HEK293 (cell line): Measurements from ENCODE around the gene ZNF454.

Source experiments
- CTCF ChIA-PET: fragments of 350-600 bp; formaldehyde crosslinking; extraction: SDS; loops from one replicate; lab custom pipeline; 2021; ENCODE audit warnings: antibody characterized with exemption; lab: Yijun Ruan, JAX
- POLR2A ChIA-PET: fragments of 300-600 bp; formaldehyde crosslinking; extraction: SDS; loops from one replicate; lab custom pipeline; 2020; ENCODE audit warnings: antibody characterized with exemption, inconsistent platforms; lab: Yijun Ruan, JAX
- H3K27ac ChIP-seq: fragments of 200-500 bp; sonication (Bioruptor generic); 2 replicates; pipeline ENCODE4 v1.5.1; 2014; ENCODE audit warnings: low read depth, low read length, control low read depth, inconsistent platforms; ENCODE audit errors: extremely low read depth
- H3K36me3 ChIP-seq, 2 experiments: fragments of 200-500 bp in 1 of 2; sonication (Bioruptor generic) in 1 of 2; 1 replicate in 1 of 2; 2 replicates in 1 of 2; pipeline ENCODE4 v1.5.1; 2014 to 2017; ENCODE audit warnings: inconsistent platforms in 2 of 2, low read length in 2 of 2; ENCODE audit not compliant: control insufficient read depth in 2 of 2, insufficient read depth in 1 of 2
- H3K4me1 ChIP-seq: fragments of 200-500 bp; sonication (Bioruptor generic); 2 replicates; pipeline ENCODE4 v1.5.1; 2014; ENCODE audit warnings: mild to moderate bottlenecking, low read length, inconsistent platforms; ENCODE audit not compliant: control insufficient read depth, insufficient read depth
- H3K4me3 ChIP-seq: 2 replicates; pipeline ENCODE4 v1.5.1; 2011; ENCODE audit warnings: low read depth, mild to moderate bottlenecking, control low read depth, low read length, moderate library complexity
- H3K9me3 ChIP-seq: fragments of 200-500 bp; sonication (Bioruptor generic); 2 replicates; pipeline ENCODE4 v1.5.1; 2014; ENCODE audit warnings: low read depth, low read length, inconsistent platforms; ENCODE audit not compliant: control insufficient read depth, insufficient read depth
- SETDB1 ChIP-seq: IDR thresholded peaks from one replicate; pipeline ENCODE4 v1.6.1; 2017; ENCODE audit warnings: mild to moderate bottlenecking, low read length, moderate library complexity, mixed read lengths; ENCODE audit not compliant: insufficient read length
- ZNF140 ChIP-seq: fragments of 450-650 bp; formaldehyde crosslinking; IDR thresholded peaks from 2 replicates; pipeline ENCODE4 v1.5.1; 2016; ENCODE audit warnings: missing biosample characterization, missing genetic modification characterization
- ZNF248 ChIP-seq: fragments of 450-650 bp; formaldehyde crosslinking; IDR thresholded peaks from 2 replicates; pipeline ENCODE4 v1.5.1; 2017; ENCODE audit warnings: missing biosample characterization, missing genetic modification characterization
- ZNF292 ChIP-seq: fragments of 450-650 bp; formaldehyde crosslinking; IDR thresholded peaks from 2 replicates; pipeline ENCODE4 v1.5.1; 2016; ENCODE audit warnings: low read depth, missing biosample characterization, missing genetic modification characterization, borderline replicate concordance
- ZNF354C ChIP-seq: fragments of 450-650 bp; formaldehyde crosslinking; IDR thresholded peaks from 2 replicates; pipeline ENCODE4 v1.5.1; 2016; ENCODE audit warnings: missing biosample characterization, missing genetic modification characterization, low read depth, borderline replicate concordance
- ZNF529 ChIP-seq: fragments of 450-650 bp; formaldehyde crosslinking; IDR thresholded peaks from 2 replicates; pipeline ENCODE4 v1.5.1; 2017; ENCODE audit warnings: missing genetic modification characterization, missing biosample characterization; ENCODE audit not compliant: insufficient replicate concordance
- ZNF623 ChIP-seq: fragments of 450-650 bp; formaldehyde crosslinking; IDR thresholded peaks from 2 replicates; pipeline ENCODE4 v1.5.1; 2016; ENCODE audit warnings: missing biosample characterization, missing genetic modification characterization
- ZNF776 ChIP-seq: fragments of 450-650 bp; formaldehyde crosslinking; IDR thresholded peaks from 2 replicates; pipeline ENCODE4 v1.5.0; 2017; ENCODE audit warnings: missing biosample characterization, missing genetic modification characterization, borderline replicate concordance
- ZNF777 ChIP-seq: fragments of 450-650 bp; formaldehyde crosslinking; IDR thresholded peaks from 2 replicates; pipeline ENCODE4 v1.5.1; 2017; ENCODE audit warnings: missing biosample characterization, missing genetic modification characterization, borderline replicate concordance
- ZNF830 ChIP-seq: fragments of 450-650 bp; IDR thresholded peaks from 2 replicates; pipeline ENCODE4 v1.5.0; 2018; ENCODE audit warnings: missing biosample characterization, missing genetic modification characterization, low read depth, mild to moderate bottlenecking, moderate library complexity
- TF ChIP-seq, protein P1 (sequence below): fragments of 450-650 bp; formaldehyde crosslinking; IDR thresholded peaks from 2 replicates; pipeline ENCODE4 v1.5.1; 2016; ENCODE audit warnings: missing biosample characterization, missing genetic modification characterization
- TF ChIP-seq, protein P2 (sequence below): fragments of 450-650 bp; formaldehyde crosslinking; IDR thresholded peaks from 2 replicates; pipeline ENCODE4 v1.5.0; 2017; ENCODE audit warnings: missing biosample characterization, missing genetic modification characterization, borderline replicate concordance
- TF ChIP-seq, protein P3 (sequence below): fragments of 450-650 bp; formaldehyde crosslinking; IDR thresholded peaks from 2 replicates; pipeline ENCODE4 v1.5.1; 2016; ENCODE audit warnings: missing biosample characterization, missing genetic modification characterization, borderline replicate concordance

The ZNF454 gene

DNA sequence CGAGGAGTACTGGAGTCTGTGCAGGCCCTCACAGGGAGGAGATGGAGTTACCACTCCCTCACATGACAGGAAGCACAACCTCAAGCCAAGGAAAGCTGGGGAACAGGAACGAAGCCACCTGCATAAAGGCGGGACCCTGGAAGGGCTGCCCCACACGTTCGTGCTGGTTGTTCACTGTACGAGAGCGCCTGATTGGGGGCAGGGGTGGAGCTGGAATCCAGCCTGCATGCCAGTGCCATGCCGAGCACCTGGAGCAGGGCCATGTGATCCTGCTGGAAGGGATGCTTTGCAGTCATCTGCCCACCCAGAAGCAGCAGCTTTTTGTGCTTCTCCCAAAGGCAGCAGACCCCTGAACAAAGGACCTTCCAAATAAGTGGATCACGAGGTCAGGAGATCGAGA, 42.7 kb downstream of the ZNF454 start:
- H3K36me3 ChIP-seq = no peaks in the 10 kb centered on the region
- H3K9me3 ChIP-seq = no peaks in the 10 kb centered on the region

DNA sequence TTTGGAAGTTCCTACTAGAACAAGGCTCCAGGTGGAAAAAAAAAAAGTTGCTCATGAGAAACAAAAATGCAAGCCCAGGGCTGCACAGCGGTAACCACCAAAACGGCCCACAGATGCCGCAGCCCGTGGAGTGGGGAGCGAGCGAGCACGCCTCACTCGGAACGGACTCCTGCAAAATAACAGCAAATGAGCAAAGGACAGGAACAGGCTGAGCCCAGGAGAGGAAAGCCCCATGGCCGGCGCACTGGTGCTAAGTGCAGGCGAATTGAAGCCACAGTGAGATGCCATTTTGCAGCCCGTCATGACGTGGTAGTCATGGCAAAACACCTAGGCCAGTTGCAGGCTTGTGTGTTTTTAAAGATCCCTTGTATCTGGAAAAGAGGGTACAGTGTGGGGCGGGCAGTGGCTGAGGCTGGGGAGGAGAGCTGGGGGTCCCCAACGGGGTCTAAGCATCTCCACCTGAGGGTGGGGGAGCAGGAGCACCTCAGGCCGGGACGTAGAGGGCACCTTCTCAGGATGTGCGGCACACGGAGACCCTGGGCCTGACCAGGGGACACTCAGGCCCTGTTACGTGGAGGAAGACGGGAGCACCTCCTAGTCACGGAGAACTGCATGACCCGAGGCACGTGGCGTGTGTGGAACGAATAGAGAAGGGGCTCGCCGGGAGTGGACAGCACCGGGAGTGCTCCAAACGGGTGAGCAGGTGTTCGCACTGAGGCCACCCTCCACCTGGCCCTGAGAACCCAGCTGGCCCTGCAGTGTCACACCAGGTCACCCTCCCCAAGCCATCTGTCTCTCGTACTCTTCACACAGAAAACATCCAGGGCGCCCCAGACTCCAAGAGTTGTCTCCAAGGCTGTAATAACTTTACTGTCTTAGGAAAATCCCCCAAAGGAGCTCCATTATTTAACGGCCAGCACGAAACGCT, 43.4 kb downstream of the ZNF454 start:
- POLR2A ChIA-PET = no interaction called here
- no peaks in the 10 kb centered on the region for H3K9me3 ChIP-seq

More for the DNA sequence above, 42.7 kb downstream of the ZNF454 start:
- Histone ChIP-seq H3K4me3 (no peak overlapping the region), H3K4me1 (no peaks in the 10 kb centered on the region), H3K27ac (no peak overlapping the region)
- ChIA-PET CTCF (interaction anchor here (0.7 kb wide), 1 partner anchor 42 kb away, joined by 3 read pairs; no protein-coding TSS in a partner anchor), POLR2A (no interaction called here)
- TF ChIP-seq ZNF830 (tag by site-specific recombination) = no peak
- no peak for TF ChIP-seq ZNF777

DNA sequence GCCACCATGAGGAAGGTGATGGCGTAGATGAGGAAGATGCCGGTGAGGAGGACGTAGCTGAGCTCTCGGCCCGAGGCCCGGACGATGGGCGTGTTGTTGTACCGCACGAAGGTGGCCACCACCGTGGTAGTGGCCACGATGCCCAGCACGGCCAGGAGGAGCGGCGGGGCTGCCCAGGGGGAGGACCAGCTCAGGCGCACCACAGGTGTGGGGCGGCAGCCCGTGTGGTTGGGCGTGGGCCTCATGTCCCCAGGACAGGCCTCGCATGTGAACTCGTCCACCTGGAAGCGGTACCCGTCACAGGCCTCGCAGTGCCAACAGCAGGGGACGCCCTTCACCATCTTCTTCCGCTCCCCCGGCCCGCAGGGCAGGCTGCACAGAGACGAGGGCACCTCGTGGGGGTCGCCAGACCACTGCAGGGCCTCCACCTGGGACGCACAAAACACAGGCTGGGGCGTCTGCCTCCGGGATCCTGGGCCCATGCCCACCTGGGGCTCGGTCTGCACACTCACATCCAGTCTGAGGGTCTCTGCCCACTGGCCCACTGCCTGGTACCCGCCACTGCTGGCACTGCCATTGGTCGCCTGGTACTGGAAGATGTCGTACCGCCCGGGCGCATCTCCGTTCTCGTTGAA, 45.4 kb downstream of the ZNF454 start:
- Histone ChIP-seq H3K36me3 (no peaks in the 10 kb centered on the region), H3K4me3 (no peak overlapping the region), H3K27ac (no peak overlapping the region), H3K9me3 (no peaks in the 10 kb centered on the region), H3K4me1 (no peaks in the 10 kb centered on the region)
- TF ChIP-seq ZNF248 (tag by site-specific recombination) (no peak), ZNF354C (tag by site-specific recombination) (no peak), ZNF292 (tag by site-specific recombination) (no peak), ZNF623 (no peak), ZNF776 (tag by site-specific recombination) (no peak)
- ChIA-PET CTCF (no interaction called here), POLR2A (no interaction called here)

More for the DNA sequence above, 43.4 kb downstream of the ZNF454 start:
- Histone ChIP-seq H3K4me3 (no peak overlapping the region), H3K36me3 (no peaks in the 10 kb centered on the region), H3K27ac (no peak overlapping the region)
- CTCF ChIA-PET = interaction anchor here (0.8 kb wide), 1 partner anchor 9 kb away, joined by 3 read pairs; no protein-coding TSS in a partner anchor
- TF ChIP-seq SETDB1 (no peak), ZNF529 (tag by site-specific recombination) (no peak), ZNF140 (tag by site-specific recombination) (no peak)
- TF ChIP-seq, protein P1, sequence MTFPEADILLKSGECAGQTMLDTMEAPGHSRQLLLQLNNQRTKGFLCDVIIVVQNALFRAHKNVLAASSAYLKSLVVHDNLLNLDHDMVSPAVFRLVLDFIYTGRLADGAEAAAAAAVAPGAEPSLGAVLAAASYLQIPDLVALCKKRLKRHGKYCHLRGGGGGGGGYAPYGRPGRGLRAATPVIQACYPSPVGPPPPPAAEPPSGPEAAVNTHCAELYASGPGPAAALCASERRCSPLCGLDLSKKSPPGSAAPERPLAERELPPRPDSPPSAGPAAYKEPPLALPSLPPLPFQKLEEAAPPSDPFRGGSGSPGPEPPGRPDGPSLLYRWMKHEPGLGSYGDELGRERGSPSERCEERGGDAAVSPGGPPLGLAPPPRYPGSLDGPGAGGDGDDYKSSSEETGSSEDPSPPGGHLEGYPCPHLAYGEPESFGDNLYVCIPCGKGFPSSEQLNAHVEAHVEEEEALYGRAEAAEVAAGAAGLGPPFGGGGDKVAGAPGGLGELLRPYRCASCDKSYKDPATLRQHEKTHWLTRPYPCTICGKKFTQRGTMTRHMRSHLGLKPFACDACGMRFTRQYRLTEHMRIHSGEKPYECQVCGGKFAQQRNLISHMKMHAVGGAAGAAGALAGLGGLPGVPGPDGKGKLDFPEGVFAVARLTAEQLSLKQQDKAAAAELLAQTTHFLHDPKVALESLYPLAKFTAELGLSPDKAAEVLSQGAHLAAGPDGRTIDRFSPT (tag by site-specific recombination) = no peak
- TF ChIP-seq, protein P2, sequence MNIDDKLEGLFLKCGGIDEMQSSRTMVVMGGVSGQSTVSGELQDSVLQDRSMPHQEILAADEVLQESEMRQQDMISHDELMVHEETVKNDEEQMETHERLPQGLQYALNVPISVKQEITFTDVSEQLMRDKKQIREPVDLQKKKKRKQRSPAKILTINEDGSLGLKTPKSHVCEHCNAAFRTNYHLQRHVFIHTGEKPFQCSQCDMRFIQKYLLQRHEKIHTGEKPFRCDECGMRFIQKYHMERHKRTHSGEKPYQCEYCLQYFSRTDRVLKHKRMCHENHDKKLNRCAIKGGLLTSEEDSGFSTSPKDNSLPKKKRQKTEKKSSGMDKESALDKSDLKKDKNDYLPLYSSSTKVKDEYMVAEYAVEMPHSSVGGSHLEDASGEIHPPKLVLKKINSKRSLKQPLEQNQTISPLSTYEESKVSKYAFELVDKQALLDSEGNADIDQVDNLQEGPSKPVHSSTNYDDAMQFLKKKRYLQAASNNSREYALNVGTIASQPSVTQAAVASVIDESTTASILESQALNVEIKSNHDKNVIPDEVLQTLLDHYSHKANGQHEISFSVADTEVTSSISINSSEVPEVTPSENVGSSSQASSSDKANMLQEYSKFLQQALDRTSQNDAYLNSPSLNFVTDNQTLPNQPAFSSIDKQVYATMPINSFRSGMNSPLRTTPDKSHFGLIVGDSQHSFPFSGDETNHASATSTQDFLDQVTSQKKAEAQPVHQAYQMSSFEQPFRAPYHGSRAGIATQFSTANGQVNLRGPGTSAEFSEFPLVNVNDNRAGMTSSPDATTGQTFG (tag by site-specific recombination) = no peak
- TF ChIP-seq, protein P3, sequence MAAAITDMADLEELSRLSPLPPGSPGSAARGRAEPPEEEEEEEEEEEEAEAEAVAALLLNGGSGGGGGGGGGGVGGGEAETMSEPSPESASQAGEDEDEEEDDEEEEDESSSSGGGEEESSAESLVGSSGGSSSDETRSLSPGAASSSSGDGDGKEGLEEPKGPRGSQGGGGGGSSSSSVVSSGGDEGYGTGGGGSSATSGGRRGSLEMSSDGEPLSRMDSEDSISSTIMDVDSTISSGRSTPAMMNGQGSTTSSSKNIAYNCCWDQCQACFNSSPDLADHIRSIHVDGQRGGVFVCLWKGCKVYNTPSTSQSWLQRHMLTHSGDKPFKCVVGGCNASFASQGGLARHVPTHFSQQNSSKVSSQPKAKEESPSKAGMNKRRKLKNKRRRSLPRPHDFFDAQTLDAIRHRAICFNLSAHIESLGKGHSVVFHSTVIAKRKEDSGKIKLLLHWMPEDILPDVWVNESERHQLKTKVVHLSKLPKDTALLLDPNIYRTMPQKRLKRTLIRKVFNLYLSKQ = no peak
- TF ChIP-seq, all 188 proteins: peak for 0
- H3K4me1 ChIP-seq = no peaks in the 10 kb centered on the region
